SK-MEL-5 (cell line): ENCODE results near the gene UNC13B. TPM values are rescaled to one million over a fixed set of nuclear protein-coding genes. Genes with fewer than 3 reads are reported as not detected.

Experiments used
- DNase-seq: peaks from one replicate; pipeline ENCODE4 v3.0.0-alpha.2; 2016; ENCODE audit warnings: low read depth, low spot score
- in situ Hi-C: cut with HindIII; loops from 2 replicates; pipeline ENCODE4 v1.10.0; 2016; ENCODE audit warnings: low sequenced_read_pairs, high pct_unique_total_duplicates, low pct_unique_long_range_greater_than_20kb
- total RNA-seq: library from RNA; depleted of rRNA; stranded (reverse); fragments of >200 nt; shearing (Covaris generic); gene quantifications from 2 replicates; pipeline ENCODE4 v1.2.3, GENCODE V29; 2014

Gene UNC13B
- total RNA-seq, 1 experiment from 2014 or later = 9.6 TPM

DNA sequence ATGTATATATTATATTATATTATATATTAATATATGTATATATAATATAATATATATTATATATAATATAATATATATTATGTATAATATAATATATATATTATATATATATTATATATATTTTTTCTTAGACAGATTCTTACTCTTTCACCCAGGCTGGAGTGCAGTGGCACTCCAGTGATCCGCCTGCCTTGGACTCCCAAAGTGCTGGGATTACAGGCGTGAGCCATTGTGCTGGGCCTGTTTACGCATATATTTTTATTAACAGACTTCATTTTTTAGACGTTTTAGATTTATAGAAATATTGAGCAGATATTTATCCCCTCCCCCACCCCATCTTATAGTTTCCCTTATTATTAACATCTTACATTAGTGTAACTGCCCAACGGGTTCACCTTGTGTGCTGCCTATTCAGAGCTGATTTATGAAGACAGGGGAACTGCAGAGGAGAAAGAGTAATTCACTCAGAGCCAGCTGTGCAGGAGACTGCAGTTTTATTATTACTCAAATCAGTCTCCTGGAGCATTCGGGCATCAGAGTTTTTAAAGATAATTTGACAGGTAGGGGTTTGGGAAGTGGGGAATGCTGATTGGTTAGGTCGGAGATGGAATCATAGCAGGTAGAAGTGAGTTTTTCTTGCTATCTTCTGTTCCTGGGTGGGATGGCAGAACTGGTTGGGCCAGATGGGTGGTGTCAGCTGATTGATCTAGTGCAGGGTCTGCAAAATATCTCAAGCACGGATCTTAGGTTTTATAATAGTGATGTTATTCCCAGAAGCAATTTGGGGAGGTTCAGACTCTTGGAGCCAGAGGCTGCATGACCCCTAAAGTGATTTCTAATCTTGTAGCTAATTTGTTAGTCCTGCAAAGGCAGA lies 93.4 kb downstream of the UNC13B start:
- no peak for DNase-seq
- in situ Hi-C loops = no loop called here

- DNase-seq = no peak
- in situ Hi-C loops = no loop called here
These were observed 96.3 kb downstream of the UNC13B start for GRCh38 chr9:35257986-35258659.

DNA sequence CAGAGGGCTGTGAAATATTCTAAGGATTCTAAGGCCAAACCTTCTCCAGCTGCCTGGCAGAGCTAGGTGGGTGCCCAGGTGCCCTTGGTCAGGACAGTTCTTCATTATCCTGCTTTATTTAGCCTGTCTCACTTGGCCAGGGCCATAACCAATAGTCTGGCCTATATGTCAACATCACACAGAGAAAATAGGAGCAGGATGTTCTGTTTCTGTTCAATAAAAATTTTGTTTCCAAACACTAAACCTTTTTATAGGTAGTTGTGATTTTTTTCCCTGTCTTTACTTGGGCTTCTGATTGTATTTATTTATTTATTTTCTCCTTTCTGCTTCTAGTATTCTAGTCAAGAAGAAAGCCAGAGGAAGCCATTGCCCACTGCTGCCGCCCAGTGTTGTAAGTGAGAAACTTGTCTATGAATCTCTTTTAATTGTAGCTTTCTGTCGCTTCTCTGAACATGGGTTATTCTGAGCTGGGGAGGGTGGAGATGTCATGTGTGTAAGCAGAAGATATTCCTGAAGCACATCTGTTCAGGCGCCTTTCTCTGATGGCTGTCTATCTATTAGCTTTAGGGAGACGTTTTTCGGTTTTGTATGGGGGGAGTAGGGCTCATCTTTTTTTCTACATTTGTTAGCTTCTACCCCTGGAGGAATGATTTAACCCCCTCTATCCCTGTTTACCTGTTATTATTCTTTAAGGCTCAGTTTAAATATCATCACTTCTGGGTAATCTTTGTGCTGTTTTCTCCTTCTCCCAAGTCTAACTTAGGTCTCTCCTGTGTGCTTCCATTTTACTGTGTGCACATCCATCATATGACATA lies 97.1 kb downstream of the UNC13B start:
- in situ Hi-C loops = no loop called here
- DNase-seq = peak; percentile 86

DNA sequence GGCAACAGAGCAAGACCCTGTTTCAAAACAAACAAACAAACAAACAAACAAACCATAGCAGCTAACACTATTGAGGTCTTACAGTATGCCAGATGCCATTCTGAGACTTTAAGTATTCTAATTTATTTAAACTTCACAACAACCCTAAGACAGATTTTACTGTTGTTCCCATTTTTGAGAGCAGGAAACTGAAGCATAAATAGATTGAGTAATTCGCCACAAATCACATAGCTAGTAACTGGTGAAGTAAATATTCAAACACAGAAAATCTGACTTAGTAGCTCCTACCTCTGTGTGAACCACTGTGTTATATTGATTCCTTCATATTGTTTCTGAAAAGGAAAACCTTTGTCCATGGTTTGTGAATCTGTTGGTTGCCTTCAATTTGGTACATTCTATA lies 98.4 kb downstream of the UNC13B start:
- DNase-seq = no peak
- in situ Hi-C loops = no loop called here

DNA sequence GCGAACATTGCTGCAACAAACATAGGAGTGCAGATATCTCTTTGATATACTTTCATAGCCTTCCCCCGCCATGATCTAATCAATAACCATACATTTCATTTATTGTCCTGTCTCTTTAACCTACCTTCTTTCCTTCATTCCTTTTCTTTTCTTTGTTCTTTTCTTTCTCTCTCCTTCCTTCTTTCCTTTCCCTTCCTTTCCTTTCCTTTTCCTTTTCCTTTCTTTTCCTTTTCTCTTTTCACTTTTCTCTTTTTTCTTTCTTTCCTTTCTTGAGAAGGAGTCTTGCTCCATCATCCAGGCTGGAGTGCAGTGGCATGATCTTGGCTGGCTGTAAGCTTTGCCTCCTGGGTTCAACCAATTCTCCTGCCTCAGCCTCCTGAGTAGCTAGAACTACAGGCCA lies 100.3 kb downstream of the UNC13B start:
- in situ Hi-C loops = no loop called here
- no peak for DNase-seq

- no peak for DNase-seq
- in situ Hi-C loops = no loop called here
These were observed 105.9 kb downstream of the UNC13B start for GRCh38 chr9:35267710-35268109.

DNA sequence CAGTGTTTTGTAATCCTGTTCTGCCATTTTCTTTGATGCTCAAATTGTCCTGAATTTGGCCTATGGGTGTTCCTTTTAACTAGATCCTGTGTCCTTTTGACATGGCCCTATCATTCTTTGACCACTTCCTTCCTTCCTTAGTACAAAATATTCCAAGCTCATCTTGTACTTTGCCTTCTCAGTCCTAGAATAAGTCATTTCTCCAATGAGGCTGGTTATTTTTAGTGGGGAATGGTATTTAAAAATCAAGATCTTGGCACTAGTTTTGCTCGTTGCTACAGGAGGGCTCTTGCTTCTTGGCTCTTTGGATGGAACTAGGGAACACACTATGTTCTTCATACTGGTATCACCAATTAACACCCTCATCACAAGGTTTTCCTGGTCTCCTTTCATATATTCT lies 108.1 kb downstream of the UNC13B start:
- DNase-seq = no peak

GRCh38 chr9:35271637-35272036 lies 109.8 kb downstream of the UNC13B start:
- in situ Hi-C loops = no loop called here

More for the DNA sequence above, 108.1 kb downstream of the UNC13B start:
- in situ Hi-C loops = no loop called here

DNA sequence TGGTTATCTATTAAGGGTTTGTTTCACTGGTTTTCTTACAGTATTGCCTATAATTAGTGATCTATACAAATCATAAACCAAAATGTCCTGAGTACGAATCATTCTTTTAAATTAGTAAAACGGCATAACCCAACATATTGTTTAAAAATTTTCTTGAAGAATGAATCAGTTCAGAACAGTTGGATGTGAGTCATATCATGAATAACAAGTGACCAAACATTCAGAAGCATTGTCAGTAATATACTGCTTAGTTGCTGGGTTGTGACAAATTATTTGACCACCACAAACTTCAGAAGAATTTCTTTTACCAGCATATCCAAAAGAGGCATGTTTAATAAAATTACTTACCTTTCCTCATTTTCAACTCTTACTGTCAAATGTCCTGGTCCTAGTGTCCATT lies 111.2 kb downstream of the UNC13B start:
- in situ Hi-C loops = no loop called here
- DNase-seq = no peak

More at GRCh38 chr9:35271637-35272036, 109.8 kb downstream of the UNC13B start:
- no peak for DNase-seq

- DNase-seq = no peak
- in situ Hi-C loops = no loop called here
These were observed 111.8 kb downstream of the UNC13B start for GRCh38 chr9:35273591-35273990.

DNA sequence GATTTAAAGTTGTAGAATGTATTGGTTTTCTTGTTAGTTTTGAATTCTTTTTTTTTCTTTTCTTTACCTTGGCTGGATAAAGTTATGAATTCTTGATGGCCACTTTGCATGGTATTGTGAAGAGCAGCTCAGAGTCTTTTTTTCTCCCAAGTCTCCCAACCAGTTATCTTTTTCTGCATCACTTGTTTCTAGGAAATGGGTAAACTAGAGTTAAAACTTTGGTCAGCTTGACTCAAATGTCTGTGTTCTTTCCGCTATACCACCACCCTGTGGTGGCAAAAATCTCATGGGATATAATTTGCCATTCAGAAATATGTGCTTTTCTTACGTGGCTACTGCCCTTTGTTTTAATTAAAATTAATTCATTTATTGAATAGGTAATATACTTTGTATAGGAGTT lies 113.2 kb downstream of the UNC13B start:
- in situ Hi-C loops = no loop called here
- DNase-seq = peak; percentile 40

DNA sequence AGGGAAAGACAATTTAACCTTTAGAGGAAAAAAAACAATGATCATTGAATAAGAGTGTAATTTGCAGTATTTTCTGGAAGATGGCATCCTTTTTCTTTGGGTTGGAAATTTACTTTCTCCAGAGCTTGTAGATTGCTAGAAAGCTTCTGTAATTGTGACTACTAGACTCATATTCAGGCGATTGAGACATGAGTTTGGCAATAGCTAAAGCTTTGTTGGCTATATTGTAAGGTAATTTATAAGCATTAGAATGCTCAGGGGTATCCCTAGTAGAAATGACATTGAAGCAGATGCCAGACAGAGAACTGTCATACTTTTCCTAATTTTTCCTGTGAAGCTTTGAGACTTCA lies 115.3 kb downstream of the UNC13B start:
- no peak for DNase-seq
- in situ Hi-C loops = no loop called here

GRCh38 chr9:35277628-35278359 lies 116.0 kb downstream of the UNC13B start:
- no peak for DNase-seq
- in situ Hi-C loops = no loop called here

DNA sequence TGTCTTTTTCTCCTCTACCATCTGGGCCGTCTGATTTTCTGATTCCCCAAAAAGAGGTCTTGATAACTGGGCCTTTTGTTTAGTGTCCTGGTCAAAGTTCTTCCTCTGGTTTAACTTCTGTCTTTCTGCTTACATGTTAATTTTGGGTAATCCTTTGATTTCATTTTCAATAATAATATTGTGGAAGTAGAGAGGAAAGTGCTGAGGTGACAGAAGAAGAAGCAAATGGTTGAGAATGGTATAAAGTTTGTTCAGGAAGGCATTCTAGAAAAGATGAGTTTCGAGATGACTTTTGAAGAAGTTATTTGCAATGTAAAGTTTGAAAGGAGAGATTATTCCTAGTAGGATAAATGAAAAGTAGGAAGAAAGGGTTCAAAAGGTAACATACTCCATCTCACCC lies 118.1 kb downstream of the UNC13B start:
- DNase-seq = no peak
- in situ Hi-C loops = no loop called here

- no peak for DNase-seq
- in situ Hi-C loops = no loop called here
These were observed 118.6 kb downstream of the UNC13B start for GRCh38 chr9:35280399-35280798.

- in situ Hi-C loops = no loop called here
- DNase-seq = no peak
These were observed 123.9 kb downstream of the UNC13B start for GRCh38 chr9:35285731-35286130.

- no peak for DNase-seq
- in situ Hi-C loops = no loop called here
These were observed 124.6 kb downstream of the UNC13B start for GRCh38 chr9:35286381-35286780.
